ENCODE measurements around the gene RMRP. TPM values are rescaled to one million over a fixed set of nuclear protein-coding genes. Genes with fewer than 3 reads are reported as not detected.

The RMRP gene
- total and polyA plus RNA-seq, 9 of the 15 experiments (the other 6 are each of a cell fraction or from before 2014, with no cell fraction given): 75.7 to 89,974 (median 13,378) TPM; not detected in 3

DNA sequence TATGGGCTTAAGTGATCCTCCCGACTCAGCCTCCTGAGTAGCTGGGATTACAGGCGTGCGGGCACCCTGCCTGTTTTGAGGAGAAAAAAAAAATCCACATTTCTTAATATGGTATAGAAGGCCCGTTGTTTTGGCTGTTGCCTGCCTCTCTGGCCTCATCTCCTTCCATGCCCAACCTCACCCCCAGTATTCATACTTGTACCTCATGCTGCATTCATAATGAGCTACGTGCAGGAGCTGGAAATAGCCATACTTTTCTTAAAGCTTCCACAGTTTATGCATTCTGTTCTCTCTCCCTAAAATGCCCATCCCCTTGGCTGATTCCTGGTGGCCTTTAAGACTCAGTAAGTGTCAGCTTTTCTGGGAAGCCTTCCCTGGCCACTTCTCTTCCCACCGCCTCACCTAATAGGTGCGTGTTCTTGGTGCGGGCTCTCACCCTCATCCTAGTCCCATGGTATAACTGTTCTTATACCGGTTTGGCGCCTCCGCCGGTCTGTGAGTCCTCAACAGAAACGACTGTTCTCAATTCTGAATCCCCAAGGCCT lies 34.0 kb upstream of the RMRP start (continued):
- TF ChIP-seq, protein P1, sequence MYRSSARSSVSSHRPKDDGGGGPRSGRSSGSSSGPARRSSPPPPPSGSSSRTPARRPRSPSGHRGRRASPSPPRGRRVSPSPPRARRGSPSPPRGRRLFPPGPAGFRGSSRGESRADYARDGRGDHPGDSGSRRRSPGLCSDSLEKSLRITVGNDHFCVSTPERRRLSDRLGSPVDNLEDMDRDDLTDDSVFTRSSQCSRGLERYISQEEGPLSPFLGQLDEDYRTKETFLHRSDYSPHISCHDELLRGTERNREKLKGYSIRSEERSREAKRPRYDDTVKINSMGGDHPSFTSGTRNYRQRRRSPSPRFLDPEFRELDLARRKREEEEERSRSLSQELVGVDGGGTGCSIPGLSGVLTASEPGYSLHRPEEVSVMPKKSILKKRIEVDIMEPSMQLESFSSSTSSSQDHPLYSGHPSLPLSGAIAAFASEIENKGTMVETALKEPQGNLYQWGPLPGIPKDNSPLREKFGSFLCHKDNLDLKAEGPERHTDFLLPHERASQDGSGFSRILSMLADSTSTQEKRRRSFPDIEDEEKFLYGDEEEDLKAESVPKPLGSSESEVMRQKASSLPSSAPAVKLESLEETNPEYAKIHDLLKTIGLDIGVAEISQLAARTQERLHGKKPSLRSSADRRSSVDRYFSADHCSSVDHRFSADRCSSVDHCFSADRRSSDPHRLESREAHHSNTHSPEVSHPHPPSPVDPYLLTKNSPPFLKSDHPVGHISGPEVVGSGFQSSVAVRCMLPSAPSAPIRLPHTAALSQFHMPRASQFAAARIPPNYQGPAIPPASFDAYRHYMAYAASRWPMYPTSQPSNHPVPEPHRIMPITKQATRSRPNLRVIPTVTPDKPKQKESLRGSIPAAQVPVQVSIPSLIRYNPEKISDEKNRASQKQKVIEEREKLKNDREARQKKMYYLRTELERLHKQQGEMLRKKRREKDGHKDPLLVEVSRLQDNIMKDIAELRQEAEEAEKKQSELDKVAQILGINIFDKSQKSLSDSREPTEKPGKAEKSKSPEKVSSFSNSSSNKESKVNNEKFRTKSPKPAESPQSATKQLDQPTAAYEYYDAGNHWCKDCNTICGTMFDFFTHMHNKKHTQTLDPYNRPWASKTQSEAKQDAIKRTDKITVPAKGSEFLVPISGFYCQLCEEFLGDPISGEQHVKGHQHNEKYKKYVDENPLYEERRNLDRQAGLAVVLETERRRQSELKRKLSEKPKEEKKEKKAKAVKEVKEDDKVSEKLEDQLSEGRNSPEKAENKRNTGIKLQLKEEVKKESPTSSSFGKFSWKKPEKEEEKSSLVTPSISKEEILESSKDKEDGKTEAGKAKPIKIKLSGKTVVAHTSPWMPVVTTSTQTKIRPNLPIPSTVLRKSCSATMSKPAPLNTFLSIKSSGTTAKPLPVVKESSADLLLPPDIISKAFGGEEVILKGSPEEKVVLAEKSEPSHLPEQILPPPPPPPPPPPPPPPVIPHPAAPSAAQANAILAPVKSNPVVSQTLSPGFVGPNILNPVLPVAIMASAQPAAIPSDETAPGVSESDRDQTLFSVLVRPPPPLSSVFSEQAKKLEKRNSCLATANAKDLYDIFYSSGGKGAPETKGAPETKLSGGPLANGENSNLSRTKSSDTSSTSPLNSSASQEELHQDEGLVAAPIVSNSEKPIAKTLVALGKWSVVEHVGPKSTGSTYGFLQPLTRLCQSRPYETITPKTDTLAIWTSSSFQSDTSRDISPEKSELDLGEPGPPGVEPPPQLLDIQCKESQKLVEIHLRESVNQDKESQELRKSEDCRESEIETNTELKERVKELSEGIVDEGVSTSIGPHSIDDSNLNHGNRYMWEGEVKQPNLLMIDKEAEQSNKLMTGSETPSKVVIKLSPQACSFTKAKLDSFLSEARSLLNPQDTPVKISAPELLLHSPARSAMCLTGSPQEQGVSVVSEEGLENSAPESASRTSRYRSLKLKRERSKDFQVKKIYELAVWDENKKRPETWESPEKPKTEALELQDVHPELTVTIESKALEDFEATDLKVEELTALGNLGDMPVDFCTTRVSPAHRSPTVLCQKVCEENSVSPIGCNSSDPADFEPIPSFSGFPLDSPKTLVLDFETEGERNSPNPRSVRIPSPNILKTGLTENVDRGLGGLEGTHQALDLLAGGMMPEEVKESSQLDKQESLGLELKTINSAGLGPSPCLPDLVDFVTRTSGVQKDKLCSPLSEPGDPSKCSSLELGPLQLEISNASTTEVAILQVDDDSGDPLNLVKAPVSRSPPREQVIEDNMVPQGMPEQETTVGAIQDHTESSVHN (IDR thresholded peaks at IDR 0.05; ENCODE audit: borderline replicate concordance in 1 of 2, low read depth in 1 of 2): no peak
- TF ChIP-seq, protein P2, sequence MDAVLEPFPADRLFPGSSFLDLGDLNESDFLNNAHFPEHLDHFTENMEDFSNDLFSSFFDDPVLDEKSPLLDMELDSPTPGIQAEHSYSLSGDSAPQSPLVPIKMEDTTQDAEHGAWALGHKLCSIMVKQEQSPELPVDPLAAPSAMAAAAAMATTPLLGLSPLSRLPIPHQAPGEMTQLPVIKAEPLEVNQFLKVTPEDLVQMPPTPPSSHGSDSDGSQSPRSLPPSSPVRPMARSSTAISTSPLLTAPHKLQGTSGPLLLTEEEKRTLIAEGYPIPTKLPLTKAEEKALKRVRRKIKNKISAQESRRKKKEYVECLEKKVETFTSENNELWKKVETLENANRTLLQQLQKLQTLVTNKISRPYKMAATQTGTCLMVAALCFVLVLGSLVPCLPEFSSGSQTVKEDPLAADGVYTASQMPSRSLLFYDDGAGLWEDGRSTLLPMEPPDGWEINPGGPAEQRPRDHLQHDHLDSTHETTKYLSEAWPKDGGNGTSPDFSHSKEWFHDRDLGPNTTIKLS (IDR thresholded peaks at IDR 0.05; ENCODE audit: borderline replicate concordance, low read depth): no peak
- no peak for TF ChIP-seq ZNF224 (CRISPR knock-in tag; IDR thresholded peaks at IDR 0.05)
- TF ChIP-seq, protein P3, sequence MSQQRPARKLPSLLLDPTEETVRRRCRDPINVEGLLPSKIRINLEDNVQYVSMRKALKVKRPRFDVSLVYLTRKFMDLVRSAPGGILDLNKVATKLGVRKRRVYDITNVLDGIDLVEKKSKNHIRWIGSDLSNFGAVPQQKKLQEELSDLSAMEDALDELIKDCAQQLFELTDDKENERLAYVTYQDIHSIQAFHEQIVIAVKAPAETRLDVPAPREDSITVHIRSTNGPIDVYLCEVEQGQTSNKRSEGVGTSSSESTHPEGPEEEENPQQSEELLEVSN (IDR thresholded peaks at IDR 0.05; ENCODE audit: borderline replicate concordance in 1 of 2, extremely low read depth in 1 of 2, insufficient read depth in 1 of 2, insufficient read length in 1 of 2, low read depth in 1 of 2, low read length in 1 of 2, poor library complexity in 1 of 2, severe bottlenecking in 1 of 2): no peak
